Right kidney (tissue), 1 donor: ENCODE measurements around the gene HOXB4.

ENCODE experiments used
- DNase-seq: peaks from one replicate; pipeline ENCODE4 v3.0.0-alpha.2; 2016

Gene HOXB4

GRCh38 chr17:48601539-48602425 is 23.6 kb upstream of the HOXB4 start:
- no peak for DNase-seq

DNA sequence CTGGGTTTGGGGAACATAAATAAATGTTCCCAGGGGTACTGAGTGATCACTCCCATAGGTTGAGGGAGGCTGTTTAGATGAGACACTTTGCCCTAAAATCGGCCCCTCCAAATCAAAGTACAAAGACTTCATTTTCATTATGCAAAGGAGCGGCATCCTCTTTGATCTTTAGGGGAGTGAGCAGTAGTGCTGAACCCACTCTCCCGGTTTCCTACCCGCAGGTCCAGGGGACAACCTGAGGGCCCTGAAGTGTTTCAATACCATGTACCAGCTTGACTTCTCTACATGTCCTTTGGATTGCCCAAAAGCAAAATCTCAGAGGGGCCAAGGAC is 23.0 kb upstream of the HOXB4 start:
- no peak for DNase-seq

- DNase-seq: no peak
Observed at GRCh38 chr17:48600244-48601098, 22.3 kb upstream of the HOXB4 start.

DNA sequence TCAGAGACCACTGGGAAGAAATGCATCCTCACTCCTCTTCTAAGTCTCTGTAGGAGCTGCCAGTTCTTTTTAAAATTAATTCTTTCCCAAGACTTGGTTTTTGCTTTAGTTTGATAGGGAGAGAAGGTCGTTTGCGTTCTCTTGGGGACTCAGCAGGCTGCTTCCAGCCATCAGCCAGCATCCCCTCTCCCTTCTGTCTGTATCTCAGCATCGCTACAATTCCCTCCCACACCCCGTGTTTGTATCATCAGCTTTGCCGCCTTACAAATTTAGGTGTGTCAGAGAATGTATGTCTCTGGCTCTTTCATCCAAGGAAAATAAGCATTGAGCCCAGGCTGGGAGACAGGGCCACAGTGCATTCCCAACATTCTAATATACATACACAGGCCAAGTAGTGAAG is 21.2 kb upstream of the HOXB4 start:
- DNase-seq: no peak

DNA sequence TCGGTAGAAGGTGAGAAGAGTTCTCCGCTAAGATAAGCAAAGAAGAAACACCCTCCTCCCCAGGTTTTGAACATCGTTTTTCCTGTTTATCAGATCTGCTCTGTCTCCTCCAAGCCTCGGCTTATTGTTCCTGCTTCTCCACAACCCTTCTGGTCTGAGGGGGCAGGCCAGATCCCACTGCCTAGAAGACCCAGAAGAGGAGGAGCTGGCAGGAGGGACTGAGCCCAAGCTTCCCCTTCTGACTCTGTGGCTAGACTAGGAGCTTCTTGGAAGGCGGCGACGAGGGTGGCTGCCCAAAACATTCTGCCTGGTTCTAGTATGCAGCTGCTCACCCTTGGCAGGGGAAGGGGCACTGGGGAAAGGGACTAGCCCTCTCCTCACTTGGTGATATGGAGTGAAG is 20.6 kb upstream of the HOXB4 start:
- DNase-seq: no peak

GRCh38 chr17:48597778-48598631 is 19.9 kb upstream of the HOXB4 start:
- peak; percentile 86 for DNase-seq

- peak; percentile 69 for DNase-seq
Observed at GRCh38 chr17:48597528-48597777, 19.3 kb upstream of the HOXB4 start.

DNA sequence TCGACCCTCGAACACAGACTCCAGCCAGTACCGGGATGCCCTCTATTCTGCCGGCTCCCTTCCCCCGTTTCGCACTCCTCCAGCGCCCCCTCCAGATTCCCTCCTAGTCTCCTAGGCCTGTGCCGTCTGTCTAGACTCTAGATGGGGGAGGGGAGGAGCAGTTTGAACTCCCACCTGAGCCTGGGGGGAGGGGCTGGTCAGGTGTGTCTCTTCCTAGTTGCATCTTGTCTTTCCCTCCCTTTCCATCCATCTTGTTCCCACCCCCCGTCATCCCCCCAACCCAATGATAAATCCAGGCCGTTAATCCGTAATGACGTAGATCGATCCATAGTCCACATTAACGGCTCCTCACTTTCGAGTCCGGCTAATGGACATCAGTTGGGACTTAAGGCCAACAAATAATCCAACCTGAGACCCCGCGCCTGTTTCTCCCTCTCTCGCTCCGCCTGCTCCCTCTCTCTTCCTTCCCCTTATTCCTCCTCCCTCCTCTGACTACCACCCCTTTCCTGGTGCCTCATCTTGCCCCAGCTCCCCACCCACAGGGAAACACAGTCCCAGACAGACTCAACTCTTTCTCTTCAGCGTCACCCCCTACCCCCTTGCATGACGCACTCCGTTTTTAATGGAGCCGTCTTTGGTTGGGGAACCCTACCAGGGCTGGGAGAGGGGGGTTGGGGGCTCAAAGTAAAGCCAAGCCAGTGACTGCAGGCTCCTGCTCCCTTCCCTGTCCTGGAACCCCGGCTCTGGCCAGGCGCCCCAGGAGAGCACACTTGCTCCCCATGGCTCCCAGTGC is 18.8 kb upstream of the HOXB4 start:
- peak; percentile 69 for DNase-seq

DNA sequence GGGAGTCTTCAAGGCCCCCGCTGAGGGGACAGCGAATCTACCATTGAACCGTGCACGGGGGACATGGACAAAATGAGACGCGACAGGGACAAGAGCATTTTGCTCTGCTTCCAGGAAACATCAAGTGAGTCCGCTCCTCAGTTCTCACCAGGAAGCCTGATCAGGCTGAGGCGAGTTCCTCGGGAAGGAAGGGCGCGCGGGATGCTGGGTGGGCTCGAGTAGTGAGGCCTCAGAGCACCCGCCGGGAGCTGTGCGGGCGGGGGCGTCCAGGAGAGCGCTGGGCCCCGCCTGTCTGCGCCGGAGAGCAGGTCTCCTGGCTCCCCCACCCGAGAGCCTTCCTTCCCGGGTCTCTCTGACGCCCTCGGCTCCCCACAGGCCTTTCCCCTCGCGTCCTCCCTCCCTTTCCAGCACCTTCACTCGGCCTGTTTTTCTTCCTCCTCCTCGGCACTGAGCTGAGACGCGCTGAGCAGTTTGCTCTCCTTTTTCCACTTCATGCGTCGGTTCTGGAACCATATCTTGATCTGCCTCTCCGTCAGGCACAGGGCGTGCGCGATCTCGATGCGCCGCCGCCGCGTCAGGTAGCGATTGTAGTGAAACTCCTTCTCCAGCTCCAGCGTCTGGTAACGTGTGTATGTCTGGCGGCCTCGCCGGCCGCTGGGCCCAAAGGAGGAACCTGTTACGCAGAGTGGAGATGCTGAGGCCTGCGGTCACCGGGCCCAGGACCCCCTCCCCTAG is 18.0 kb upstream of the HOXB4 start:
- DNase-seq: peak; percentile 82

- DNase-seq: peak; percentile 69
Observed at GRCh38 chr17:48595278-48595999, 17.3 kb upstream of the HOXB4 start.

GRCh38 chr17:48594538-48595277 is 16.6 kb upstream of the HOXB4 start:
- DNase-seq: peak; percentile 83

GRCh38 chr17:48593840-48594537 is 15.8 kb upstream of the HOXB4 start:
- peak; percentile 94 for DNase-seq

- DNase-seq: peak; percentile 82
Observed at GRCh38 chr17:48593126-48593829, 15.1 kb upstream of the HOXB4 start, which contains the start of gene HOXB5. TSS of gene HOXB5 (minus strand) at chr17:48593779. CDS start at chr17:48593682, 97 bp downstream.

GRCh38 chr17:48592577-48592976 is 14.4 kb upstream of the HOXB4 start:
- no peak for DNase-seq

GRCh38 chr17:48592057-48592514 is 13.9 kb upstream of the HOXB4 start:
- no peak for DNase-seq

DNA sequence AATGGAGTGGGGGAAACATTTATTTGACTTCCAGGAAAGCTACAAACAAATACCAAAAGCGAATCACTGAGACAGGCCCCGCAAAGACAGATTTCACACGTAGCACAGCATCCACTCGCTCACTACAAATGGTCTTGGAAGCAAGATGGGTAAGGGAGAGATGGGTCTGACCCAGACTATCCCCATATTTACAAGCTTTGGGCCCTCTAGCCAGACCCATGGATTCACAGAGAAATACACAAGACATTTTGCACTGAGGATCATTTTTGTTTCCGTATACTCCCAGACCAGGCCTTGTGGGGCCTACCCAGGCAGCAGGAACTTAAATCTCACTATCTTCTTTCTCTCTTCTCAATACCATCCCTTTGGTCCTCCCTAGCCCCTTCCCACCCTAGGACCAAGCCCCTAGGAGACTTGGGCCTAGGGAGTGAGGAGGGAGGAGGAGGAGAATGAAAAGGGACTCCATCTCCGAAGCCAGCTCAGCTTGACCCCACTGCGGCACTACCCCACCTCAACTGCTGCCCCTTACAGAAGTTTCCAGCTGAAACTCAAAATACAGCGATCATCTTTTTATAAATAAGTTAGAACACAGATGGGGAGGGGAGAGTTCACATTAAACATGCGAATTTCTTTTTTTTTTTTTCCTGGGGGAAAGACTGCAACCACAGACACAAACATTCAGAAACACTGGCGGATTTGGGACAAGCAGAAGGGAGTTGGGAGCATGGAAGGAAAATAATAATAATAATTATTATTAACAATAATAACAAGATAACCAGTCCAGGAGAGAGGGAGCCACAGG is 13.3 kb upstream of the HOXB4 start:
- no peak for DNase-seq

- no peak for DNase-seq
Observed at GRCh38 chr17:48590607-48591161, 12.5 kb upstream of the HOXB4 start.
